Measurements from ENCODE around the gene CYP26C1.

The CYP26C1 gene

GRCh38 chr10:93059975-93060886 lies at the start of gene CYP26C1:
Gene CYP26C1, plus strand, starts transcription at chr10:93060798. Its CDS starts 466 bp downstream, at chr10:93061264.
- DNase-seq (ENCODE audit: low read depth in 2 of 2): no peak

GRCh38 chr10:93015722-93016121 lies 44.9 kb upstream of the CYP26C1 start:
- DNase-seq (ENCODE audit: low read depth in 2 of 2): no peak

GRCh38 chr10:93023013-93023650 lies 37.5 kb upstream of the CYP26C1 start:
- no peak for DNase-seq (ENCODE audit: low read depth in 2 of 2)

- no peak for DNase-seq (ENCODE audit: low read depth in 2 of 2)
Observed at GRCh38 chr10:93026072-93026471, 34.5 kb upstream of the CYP26C1 start.

- no peak for DNase-seq (ENCODE audit: low read depth in 2 of 2)
Observed at GRCh38 chr10:93027508-93027907, 33.1 kb upstream of the CYP26C1 start.

- no peak for DNase-seq (ENCODE audit: low read depth in 2 of 2)
Observed at GRCh38 chr10:93028883-93029282, 31.7 kb upstream of the CYP26C1 start.

GRCh38 chr10:93030409-93030808 lies 30.2 kb upstream of the CYP26C1 start:
- no peak for DNase-seq (ENCODE audit: low read depth in 2 of 2)

GRCh38 chr10:93032105-93032808 lies 28.3 kb upstream of the CYP26C1 start:
- DNase-seq (ENCODE audit: low read depth in 2 of 2): no peak

GRCh38 chr10:93032809-93033137 lies 27.8 kb upstream of the CYP26C1 start:
- no peak for DNase-seq (ENCODE audit: low read depth in 2 of 2)

- DNase-seq (ENCODE audit: low read depth in 2 of 2): no peak
Observed at GRCh38 chr10:93034426-93034825, 26.2 kb upstream of the CYP26C1 start.

- no peak for DNase-seq (ENCODE audit: low read depth in 2 of 2)
Observed at GRCh38 chr10:93039110-93039509, 21.5 kb upstream of the CYP26C1 start.

- DNase-seq (ENCODE audit: low read depth in 2 of 2): no peak
Observed at GRCh38 chr10:93039721-93040120, 20.9 kb upstream of the CYP26C1 start.

GRCh38 chr10:93054486-93054885 lies 6.1 kb upstream of the CYP26C1 start:
- DNase-seq (ENCODE audit: low read depth in 2 of 2): no peak

GRCh38 chr10:93058139-93058538 lies 2.5 kb upstream of the CYP26C1 start:
- DNase-seq (ENCODE audit: low read depth in 2 of 2): no peak

- no peak for DNase-seq (ENCODE audit: low read depth in 2 of 2)
Observed at GRCh38 chr10:93060887-93061593, 442 bp downstream of the CYP26C1 start.

- DNase-seq (ENCODE audit: low read depth in 2 of 2): no peak
Observed at GRCh38 chr10:93061594-93062513, 1.3 kb downstream of the CYP26C1 start.

GRCh38 chr10:93062514-93063143 lies 2.0 kb downstream of the CYP26C1 start:
- peak; percentile 37 to 42 for DNase-seq (ENCODE audit: low read depth in 2 of 2)

- DNase-seq (ENCODE audit: low read depth in 2 of 2): no peak
Observed at GRCh38 chr10:93063144-93063976, 2.8 kb downstream of the CYP26C1 start.

GRCh38 chr10:93063977-93064660 lies 3.5 kb downstream of the CYP26C1 start:
- DNase-seq (ENCODE audit: low read depth in 2 of 2): no peak

Data from stimulated activated CD8-positive, alpha-beta memory T cell treated with anti-CD3 and anti-CD28 coated beads, Interleukin-15, amount 100 ng/mL, for 48 hours (primary cell).